ENCODE data around the gene CD9. TPM values are rescaled to one million over a fixed set of nuclear protein-coding genes. Genes with fewer than 3 reads are reported as not detected.

The CD9 gene
- total and polyA plus RNA-seq, 2 donors (not counting 3 experiments of a cell fraction or from before 2014, with no cell fraction given), result 379 to 1,225 TPM

- H3K4me3 ChIP-seq (replicated peaks in 1 of 3; ENCODE audit: insufficient read depth in 1 of 3, low read depth in 1 of 3, low read length in 3 of 3), result no peak overlapping the region
- H3K9me1 ChIP-seq (replicated peaks; ENCODE audit: control insufficient read depth, extremely low read depth, insufficient read depth, low read length), result no peaks in the 10 kb centered on the region
- DNase-seq (ENCODE audit: low read depth, low spot score) (no peak), FAIRE-seq (no peak)
- H3K9me3 ChIP-seq (replicated peaks; ENCODE audit: control insufficient read depth, insufficient read depth, low read length), result no peaks in the 10 kb centered on the region
- CTCF ChIA-PET, result no interaction called here
- H3K36me3 ChIP-seq (ENCODE audit: control insufficient read depth in 2 of 2, extremely low read depth in 1 of 2, insufficient read depth in 2 of 2, low read length in 2 of 2), result no peaks in the 10 kb centered on the region
- H3K4me2 ChIP-seq (ENCODE audit: insufficient read depth, low read length), result no peak overlapping the region
- H3K9ac ChIP-seq (replicated peaks; ENCODE audit: extremely low read depth, insufficient read depth, low read length), result no peak overlapping the region
- no TSS peak for BruUV-seq (replicated peaks)
- H4K20me1 ChIP-seq (replicated peaks; ENCODE audit: control insufficient read depth, extremely low read depth, insufficient read depth, low read length), result no peaks in the 10 kb centered on the region
- H3K79me2 ChIP-seq (ENCODE audit: control insufficient read depth, insufficient read depth, low read length), result no peaks in the 10 kb centered on the region
- dilution Hi-C loops (cut with MboI; ENCODE audit: extremely low pct_ligation_motif_present, low sequenced_read_pairs) (no loop called here), intact Hi-C loops (cut with micrococcal nuclease) (no loop called here)
- H2AFZ ChIP-seq (ENCODE audit: low read depth, low read length), result no peak overlapping the region
- POLR2A ChIA-PET, result no interaction called here
- no peak overlapping the region for H3K27ac ChIP-seq (ENCODE audit: insufficient read depth, low read depth, low read length)
- no peaks in the 10 kb centered on the region for H3K4me1 ChIP-seq (ENCODE audit: control insufficient read depth, extremely low read depth, insufficient read depth, low read length)
- TF ChIP-seq POLR2AphosphoS5 (IDR thresholded peaks at IDR 0.05; ENCODE audit: insufficient read depth, low read depth, low read length) (no peak), POLR2A (IDR thresholded peaks at IDR 0.05; ENCODE audit: low read depth, low read length) (no peak)
- peaks cover 0 to 4% of the 10 kb centered on the region in 2 experiments for H3K27me3 ChIP-seq (ENCODE audit: control insufficient read depth in 2 of 2, insufficient read depth in 2 of 2, low read length in 2 of 2)
These were observed 56.8 kb downstream of the CD9 start for GRCh38 chr12:6257007-6257406.

DNA sequence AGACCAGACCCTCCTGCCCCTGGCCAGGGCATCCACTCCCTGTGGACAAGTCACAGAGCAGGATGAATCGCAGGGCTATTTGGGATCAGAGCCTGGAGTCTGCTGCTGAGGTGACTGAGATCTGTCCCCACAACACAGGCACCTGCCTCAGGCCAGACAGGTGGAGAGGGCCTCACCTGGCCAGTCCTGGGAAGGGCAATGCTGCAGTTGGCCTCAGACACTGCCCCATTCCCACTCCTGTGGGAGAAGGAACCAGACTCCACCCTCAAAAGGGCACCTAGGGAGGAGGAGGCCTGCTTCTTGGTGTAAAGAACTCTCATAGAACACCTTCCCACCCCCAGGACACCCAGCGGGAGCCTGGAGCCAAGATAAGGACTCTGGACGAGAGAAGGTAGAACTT, 62.0 kb downstream of the CD9 start:
- CTCF ChIA-PET, result interaction anchor here (1.8 kb wide), 1 partner anchor 67 kb away, joined by 6 read pairs; no protein-coding TSS in a partner anchor
- Histone ChIP-seq H3K9me1 (replicated peaks; ENCODE audit: control insufficient read depth, extremely low read depth, insufficient read depth, low read length) (no peaks in the 10 kb centered on the region), H4K20me1 (replicated peaks; ENCODE audit: control insufficient read depth, extremely low read depth, insufficient read depth, low read length) (no peaks in the 10 kb centered on the region), H3K79me2 (ENCODE audit: control insufficient read depth, insufficient read depth, low read length) (no peaks in the 10 kb centered on the region), H3K4me3 (replicated peaks in 1 of 3; ENCODE audit: insufficient read depth in 1 of 3, low read depth in 1 of 3, low read length in 3 of 3) (no peak overlapping the region), H2AFZ (ENCODE audit: low read depth, low read length) (no peak overlapping the region), H3K4me1 (ENCODE audit: control insufficient read depth, extremely low read depth, insufficient read depth, low read length) (peaks cover 9% of the 10 kb centered on the region), H3K9me3 (replicated peaks; ENCODE audit: control insufficient read depth, insufficient read depth, low read length) (no peaks in the 10 kb centered on the region), H3K27me3 (ENCODE audit: control insufficient read depth in 2 of 2, insufficient read depth in 2 of 2, low read length in 2 of 2) (peaks cover 0 to 4% of the 10 kb centered on the region in 2 experiments), H3K4me2 (ENCODE audit: insufficient read depth, low read length) (no peak overlapping the region), H3K27ac (ENCODE audit: insufficient read depth, low read depth, low read length) (no peak overlapping the region), H3K36me3 (ENCODE audit: control insufficient read depth in 2 of 2, extremely low read depth in 1 of 2, insufficient read depth in 2 of 2, low read length in 2 of 2) (no peaks in the 10 kb centered on the region), H3K9ac (replicated peaks; ENCODE audit: extremely low read depth, insufficient read depth, low read length) (no peak overlapping the region)
- POLR2A ChIA-PET, result no interaction called here
- intact Hi-C loops (cut with micrococcal nuclease) (no loop called here), dilution Hi-C loops (cut with MboI; ENCODE audit: extremely low pct_ligation_motif_present, low sequenced_read_pairs) (no loop called here)
- FAIRE-seq (no peak), DNase-seq (ENCODE audit: low read depth, low spot score) (no peak)
- no peak for TF ChIP-seq EZH2 (IDR thresholded peaks at IDR 0.05; ENCODE audit: borderline replicate concordance, low read depth, low read length, severe bottlenecking)
- no peak for TF ChIP-seq JUN (IDR thresholded peaks at IDR 0.05; ENCODE audit: borderline replicate concordance, insufficient read depth, insufficient read length, low read depth)
- no peak for TF ChIP-seq POLR2A (IDR thresholded peaks at IDR 0.05; ENCODE audit: low read depth, low read length)
- TF ChIP-seq, protein P1, sequence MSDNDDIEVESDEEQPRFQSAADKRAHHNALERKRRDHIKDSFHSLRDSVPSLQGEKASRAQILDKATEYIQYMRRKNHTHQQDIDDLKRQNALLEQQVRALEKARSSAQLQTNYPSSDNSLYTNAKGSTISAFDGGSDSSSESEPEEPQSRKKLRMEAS (IDR thresholded peaks at IDR 0.05; ENCODE audit: insufficient read depth, insufficient read length), result no peak
- BruUV-seq (replicated peaks), result no TSS peak
